AG04450 (cell line): Measurements from ENCODE around the gene OR2A12. TPM values are rescaled to one million over a fixed set of nuclear protein-coding genes. Genes with fewer than 3 reads are reported as not detected.

ENCODE experiments used
- CTCF ChIA-PET: fragments of 300-600, 350-600 bp; formaldehyde crosslinking; extraction: SDS; loops from one replicate; lab custom pipeline; 2022; ENCODE audit warnings: antibody characterized with exemption, inconsistent platforms; lab: Charles Lee
- POLR2A ChIA-PET: fragments of 350-600 bp; formaldehyde crosslinking; extraction: SDS; loops from one replicate; lab custom pipeline; 2021; ENCODE audit warnings: antibody characterized with exemption, inconsistent platforms; lab: Yijun Ruan, JAX
- DNase-seq: peaks from one replicate; pipeline ENCODE4 v3.0.0-alpha.2; 2011; ENCODE audit warnings: low read depth, low spot score
- H3K27ac ChIP-seq: one replicate; pipeline ENCODE4 v1.5.1; 2012; ENCODE audit warnings: low read depth, low read length, control low read depth
- H3K27me3 ChIP-seq: one replicate; pipeline ENCODE4 v1.6.0; 2012; ENCODE audit warnings: low read length; ENCODE audit not compliant: control insufficient read depth, insufficient read depth
- H3K4me3 ChIP-seq: 2 replicates; pipeline ENCODE4 v1.5.1; 2011; ENCODE audit warnings: mild to moderate bottlenecking, low read depth, low read length, control low read depth
- H3K9me3 ChIP-seq: 2 replicates; pipeline ENCODE4 v1.5.1; 2012; ENCODE audit warnings: low read length; ENCODE audit not compliant: control insufficient read depth, insufficient read depth
- polyA plus RNA-seq: library from polyadenylated mRNA; depleted of rRNA; stranded (reverse); fragments of >200 nt; gene quantifications from 2 replicates; pipeline ENCODE4 v1.2.3, GENCODE V29; 2011
- TF ChIP-seq, protein P1 (sequence below): IDR thresholded peaks from 2 replicates; pipeline ENCODE4 v1.5.1; 2011; ENCODE audit warnings: low read depth, low read length, control low read depth, inconsistent platforms

OR2A12 gene
- polyA plus RNA-seq, 1 experiment, result not detected

DNA sequence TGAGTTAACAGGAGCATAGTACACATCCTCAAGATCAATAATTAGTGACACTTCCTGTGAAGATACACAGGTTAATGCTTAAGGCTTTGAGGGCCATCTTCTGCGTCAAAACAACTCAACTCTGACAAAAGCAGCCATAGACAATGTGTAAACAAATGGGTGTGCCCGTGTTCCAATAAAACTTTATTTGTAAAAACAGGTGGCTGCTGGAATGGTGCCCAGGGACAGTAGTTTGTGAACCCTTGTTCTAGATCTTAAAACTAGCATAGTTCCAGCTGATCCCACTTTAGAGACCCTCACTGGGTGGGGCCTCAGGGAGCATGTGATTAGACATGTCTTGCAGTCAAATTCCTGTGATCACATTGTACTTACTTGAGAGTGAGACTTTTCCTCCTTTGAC, 44.7 kb downstream of the OR2A12 start:
- DNase-seq, result no peak
- no peaks in the 10 kb centered on the region for H3K27me3 ChIP-seq
- CTCF ChIA-PET, result no interaction called here
- no peak overlapping the region for H3K4me3 ChIP-seq
- TF ChIP-seq, protein P1, sequence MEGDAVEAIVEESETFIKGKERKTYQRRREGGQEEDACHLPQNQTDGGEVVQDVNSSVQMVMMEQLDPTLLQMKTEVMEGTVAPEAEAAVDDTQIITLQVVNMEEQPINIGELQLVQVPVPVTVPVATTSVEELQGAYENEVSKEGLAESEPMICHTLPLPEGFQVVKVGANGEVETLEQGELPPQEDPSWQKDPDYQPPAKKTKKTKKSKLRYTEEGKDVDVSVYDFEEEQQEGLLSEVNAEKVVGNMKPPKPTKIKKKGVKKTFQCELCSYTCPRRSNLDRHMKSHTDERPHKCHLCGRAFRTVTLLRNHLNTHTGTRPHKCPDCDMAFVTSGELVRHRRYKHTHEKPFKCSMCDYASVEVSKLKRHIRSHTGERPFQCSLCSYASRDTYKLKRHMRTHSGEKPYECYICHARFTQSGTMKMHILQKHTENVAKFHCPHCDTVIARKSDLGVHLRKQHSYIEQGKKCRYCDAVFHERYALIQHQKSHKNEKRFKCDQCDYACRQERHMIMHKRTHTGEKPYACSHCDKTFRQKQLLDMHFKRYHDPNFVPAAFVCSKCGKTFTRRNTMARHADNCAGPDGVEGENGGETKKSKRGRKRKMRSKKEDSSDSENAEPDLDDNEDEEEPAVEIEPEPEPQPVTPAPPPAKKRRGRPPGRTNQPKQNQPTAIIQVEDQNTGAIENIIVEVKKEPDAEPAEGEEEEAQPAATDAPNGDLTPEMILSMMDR, result no peak
- POLR2A ChIA-PET, result no interaction called here
- no peak overlapping the region for H3K27ac ChIP-seq
- no peaks in the 10 kb centered on the region for H3K9me3 ChIP-seq

DNA sequence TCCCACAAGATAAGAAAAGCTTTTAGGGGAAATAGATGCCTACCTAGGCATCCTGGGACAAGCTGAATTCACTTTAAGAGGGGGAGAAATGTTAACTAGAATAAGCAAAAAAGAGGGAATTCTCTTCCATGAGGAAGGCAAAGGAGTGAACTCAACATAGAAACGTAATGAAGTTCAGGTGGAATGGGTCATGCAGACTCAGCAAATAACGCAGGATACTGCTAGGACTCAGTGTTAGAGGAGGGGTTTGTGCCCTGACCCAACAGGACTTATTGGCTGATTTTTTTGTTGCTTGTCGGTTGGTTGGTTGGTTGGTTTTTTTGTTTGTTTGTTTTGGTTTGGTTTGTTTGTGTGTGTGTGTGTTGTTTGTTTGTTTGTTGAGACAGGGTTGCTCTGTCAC, 46.2 kb downstream of the OR2A12 start:
- no peaks in the 10 kb centered on the region for H3K27me3 ChIP-seq
- no peaks in the 10 kb centered on the region for H3K9me3 ChIP-seq
- POLR2A ChIA-PET, result no interaction called here
- H3K4me3 ChIP-seq, result no peak overlapping the region
- H3K27ac ChIP-seq, result no peak overlapping the region
- TF ChIP-seq, protein P1, result no peak
- CTCF ChIA-PET, result no interaction called here
- DNase-seq, result no peak

GRCh38 chr7:144133307-144133706, 47.2 kb downstream of the OR2A12 start:
- Histone ChIP-seq H3K9me3 (no peaks in the 10 kb centered on the region), H3K27ac (no peak overlapping the region), H3K27me3 (no peaks in the 10 kb centered on the region), H3K4me3 (no peak overlapping the region)
- TF ChIP-seq, protein P1, result no peak
- CTCF ChIA-PET, result no interaction called here
- DNase-seq, result no peak
- POLR2A ChIA-PET, result no interaction called here

- no peaks in the 10 kb centered on the region for H3K9me3 ChIP-seq
- no peak for DNase-seq
- TF ChIP-seq, protein P1, result no peak
- H3K4me3 ChIP-seq, result no peak overlapping the region
- H3K27me3 ChIP-seq, result no peaks in the 10 kb centered on the region
- ChIA-PET POLR2A (no interaction called here), CTCF (no interaction called here)
- no peak overlapping the region for H3K27ac ChIP-seq
Observed at GRCh38 chr7:144134116-144134515, 48.0 kb downstream of the OR2A12 start.

DNA sequence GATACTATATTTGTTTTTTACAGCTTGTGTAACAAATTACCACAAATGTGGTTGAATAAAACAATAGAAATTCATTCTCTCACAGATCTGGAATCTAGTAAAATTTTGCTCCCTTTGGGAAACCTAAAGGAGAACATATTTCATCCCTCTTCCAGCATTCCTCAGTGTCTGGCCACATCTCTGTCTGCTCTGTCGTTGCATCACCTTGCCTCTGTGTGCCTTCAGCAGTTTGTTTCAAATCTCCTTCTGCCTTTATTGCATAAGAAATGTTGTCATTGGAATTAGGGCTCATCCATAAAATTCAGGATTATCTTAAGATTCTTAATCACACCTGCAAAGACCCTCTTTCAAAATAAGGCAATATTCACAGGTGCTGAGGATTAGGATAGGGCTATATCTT, 51.4 kb downstream of the OR2A12 start:
- no peak for DNase-seq
- Histone ChIP-seq H3K4me3 (no peak overlapping the region), H3K27ac (no peak overlapping the region), H3K27me3 (no peaks in the 10 kb centered on the region), H3K9me3 (no peaks in the 10 kb centered on the region)
- TF ChIP-seq, protein P1, result no peak
- CTCF ChIA-PET, result no interaction called here
- POLR2A ChIA-PET, result no interaction called here
